Measurements from ENCODE around the gene MBIP.

- TF ChIP-seq, protein P1, sequence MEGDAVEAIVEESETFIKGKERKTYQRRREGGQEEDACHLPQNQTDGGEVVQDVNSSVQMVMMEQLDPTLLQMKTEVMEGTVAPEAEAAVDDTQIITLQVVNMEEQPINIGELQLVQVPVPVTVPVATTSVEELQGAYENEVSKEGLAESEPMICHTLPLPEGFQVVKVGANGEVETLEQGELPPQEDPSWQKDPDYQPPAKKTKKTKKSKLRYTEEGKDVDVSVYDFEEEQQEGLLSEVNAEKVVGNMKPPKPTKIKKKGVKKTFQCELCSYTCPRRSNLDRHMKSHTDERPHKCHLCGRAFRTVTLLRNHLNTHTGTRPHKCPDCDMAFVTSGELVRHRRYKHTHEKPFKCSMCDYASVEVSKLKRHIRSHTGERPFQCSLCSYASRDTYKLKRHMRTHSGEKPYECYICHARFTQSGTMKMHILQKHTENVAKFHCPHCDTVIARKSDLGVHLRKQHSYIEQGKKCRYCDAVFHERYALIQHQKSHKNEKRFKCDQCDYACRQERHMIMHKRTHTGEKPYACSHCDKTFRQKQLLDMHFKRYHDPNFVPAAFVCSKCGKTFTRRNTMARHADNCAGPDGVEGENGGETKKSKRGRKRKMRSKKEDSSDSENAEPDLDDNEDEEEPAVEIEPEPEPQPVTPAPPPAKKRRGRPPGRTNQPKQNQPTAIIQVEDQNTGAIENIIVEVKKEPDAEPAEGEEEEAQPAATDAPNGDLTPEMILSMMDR (conservative IDR thresholded peaks at IDR 0.05 in 1 of 2, IDR thresholded peaks at IDR 0.05 in 1 of 2; ENCODE audit: low read depth in 1 of 2, low read length in 2 of 2) = no peak
- no peak for TF ChIP-seq EZH2 (IDR thresholded peaks at IDR 0.05; ENCODE audit: low read length, missing control alignments)
These were observed 25.9 kb downstream of the MBIP start for GRCh38 chr14:36294543-36294942.
